ENCODE measurements around the gene KAT5.
"Not testable (repeated sequence)": the region's sequence is repeated elsewhere in the genome, so short reads cannot be mapped to it uniquely, and the experiment has no call there.

KAT5 gene

DNA sequence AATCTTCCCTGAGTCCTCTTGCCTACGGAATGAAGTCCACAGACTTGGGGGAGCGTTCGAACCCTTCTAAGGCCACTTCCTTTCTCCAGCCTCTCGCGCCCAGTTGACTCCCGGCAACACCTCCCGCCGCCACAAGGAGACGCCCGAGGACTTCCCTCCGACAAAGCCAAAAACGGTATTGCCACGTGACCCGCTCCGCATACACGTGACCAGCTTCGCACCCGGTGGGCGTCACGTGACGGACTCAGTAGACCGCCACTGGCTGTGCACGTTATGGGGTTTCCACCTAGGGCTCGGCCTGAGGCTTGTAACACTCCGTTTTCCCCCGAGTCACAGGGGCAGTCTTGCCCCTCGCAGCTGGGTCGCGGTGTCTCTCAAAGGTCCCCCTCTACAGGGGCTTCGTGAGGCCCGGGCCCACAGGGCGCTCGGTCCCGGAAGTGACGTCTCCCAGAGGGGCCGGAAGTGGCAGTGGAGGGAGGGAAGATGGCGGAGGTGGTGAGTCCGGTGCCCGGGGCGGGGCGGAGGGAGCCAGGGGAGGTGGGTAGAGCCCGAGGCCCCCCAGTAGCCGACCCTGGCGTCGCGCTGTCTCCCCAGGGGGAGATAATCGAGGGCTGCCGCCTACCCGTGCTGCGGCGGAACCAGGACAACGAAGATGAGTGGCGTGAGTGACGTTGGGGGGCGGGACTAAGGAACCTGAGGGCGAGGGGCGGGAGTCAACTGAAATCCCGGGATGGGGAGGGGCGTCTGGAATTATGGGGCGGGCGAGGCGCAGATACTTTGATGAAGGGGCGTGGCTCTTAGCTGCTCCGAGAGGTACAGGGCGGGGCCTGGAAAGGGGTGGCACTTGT, at the start of gene KAT5:
TSS of gene KAT5 (plus strand) at position 468 of the 848 bp plus-strand sequence. CDS start at position 484, 16 bp downstream.
- peak; percentile 97 for DNase-seq (ENCODE audit: low read depth, low spot score)

DNA sequence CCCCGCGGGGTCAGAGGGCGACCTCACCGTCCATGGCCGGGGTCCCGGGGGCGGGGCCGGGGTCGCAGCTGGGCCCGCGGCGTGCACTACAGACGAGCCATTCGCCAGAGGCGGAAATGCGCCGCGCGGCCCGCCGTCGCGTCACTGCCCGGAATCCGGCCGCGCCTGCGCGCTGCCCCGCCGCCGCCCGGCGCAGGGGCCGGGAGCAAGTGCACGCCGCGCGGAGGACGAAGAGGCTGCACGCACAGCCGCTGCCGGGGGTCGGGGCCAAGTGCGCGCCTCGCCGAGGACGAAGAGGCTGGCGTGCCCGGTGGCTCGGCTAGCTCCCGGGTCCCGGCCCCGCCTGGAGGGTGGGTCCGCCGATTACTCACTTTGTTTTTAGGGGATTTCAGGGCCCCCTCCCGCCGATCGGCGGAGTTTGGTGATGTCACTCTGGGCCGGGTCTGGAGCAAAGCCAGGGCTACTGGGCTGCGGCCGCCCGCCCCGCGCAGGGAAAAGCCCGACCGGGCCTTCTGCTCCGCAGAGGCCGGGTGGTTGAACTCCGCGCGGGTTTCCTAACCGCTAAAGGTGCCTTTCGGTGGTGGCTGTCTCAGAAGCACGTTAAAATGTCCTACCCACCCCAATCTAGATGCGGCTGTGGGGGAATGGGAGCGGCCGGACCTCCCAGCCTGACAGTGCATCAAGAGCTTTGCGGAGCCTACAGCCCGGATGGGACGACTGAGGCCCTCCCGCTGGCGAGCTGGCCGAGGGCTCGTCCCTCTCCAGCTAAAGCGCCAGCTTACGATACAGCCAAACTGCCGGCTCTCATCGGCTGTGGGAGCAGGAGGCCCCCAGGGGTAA, 49.0 kb upstream of the KAT5 start, which contains the start of gene RELA:
TSS of gene RELA (minus strand) at position 118 of the 840 bp plus-strand sequence. CDS start at position 34, 84 bp downstream.
- DNase-seq (ENCODE audit: low read depth, low spot score), result peak; percentile 68

DNA sequence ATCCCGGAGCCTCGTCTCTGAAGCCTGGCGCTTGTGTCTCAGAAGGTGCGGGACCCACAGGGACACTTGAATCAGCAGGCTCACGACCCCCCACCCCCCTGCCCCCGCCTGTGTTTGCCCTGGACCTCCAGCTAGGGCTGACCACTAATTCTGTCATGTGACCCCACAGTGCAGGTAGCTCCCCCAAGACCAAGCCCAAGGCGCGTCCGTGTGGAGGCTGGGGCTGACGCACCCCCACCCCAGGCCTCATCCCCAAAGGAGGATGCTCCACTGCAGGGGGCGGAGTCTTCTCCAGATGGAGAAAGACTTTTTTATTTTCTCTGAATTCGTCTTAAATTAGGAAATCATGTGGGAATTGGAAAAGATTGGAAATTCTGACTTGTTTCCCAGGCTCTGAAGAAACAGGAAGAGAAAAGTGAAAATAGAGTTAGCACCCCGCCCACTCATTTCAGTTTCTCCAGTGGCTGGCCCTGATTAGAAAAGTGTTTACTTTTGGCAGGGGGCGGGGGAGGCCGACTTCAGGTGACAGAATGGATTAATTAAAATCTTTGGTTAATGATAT, 48.3 kb upstream of the KAT5 start:
- DNase-seq (ENCODE audit: low read depth, low spot score), result no peak

DNA sequence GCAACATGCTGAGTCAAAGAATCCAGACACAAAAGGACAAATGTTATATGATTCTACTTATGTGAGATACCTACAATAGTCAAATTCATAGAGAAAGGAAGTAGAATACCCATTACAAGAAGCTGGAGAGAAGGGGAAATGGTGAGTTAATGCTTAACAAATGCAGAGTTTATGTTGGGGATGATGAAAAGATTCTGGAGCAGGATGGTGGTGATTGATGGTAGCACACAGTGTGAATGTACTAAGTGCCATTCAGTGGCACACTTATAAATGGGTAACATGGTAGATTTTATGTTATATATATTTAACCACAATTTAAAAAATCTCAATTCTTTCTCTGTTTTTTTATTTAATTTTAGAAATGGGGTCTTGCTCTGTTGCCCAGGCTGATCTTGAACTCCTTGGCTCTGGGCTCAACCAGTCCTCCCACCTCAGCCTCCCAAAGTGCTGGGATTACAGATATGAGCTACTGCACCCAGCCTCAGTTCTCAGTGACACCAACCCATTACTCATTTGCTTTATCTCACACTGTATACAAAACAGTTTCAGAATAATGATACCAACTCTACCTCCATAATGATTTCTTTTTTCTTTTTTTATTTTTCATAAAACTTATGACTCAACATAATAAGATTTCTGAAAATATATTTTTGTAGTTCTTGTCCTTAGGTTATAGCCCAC, 39.7 kb upstream of the KAT5 start:
- no peak for DNase-seq (ENCODE audit: low read depth, low spot score)

DNA sequence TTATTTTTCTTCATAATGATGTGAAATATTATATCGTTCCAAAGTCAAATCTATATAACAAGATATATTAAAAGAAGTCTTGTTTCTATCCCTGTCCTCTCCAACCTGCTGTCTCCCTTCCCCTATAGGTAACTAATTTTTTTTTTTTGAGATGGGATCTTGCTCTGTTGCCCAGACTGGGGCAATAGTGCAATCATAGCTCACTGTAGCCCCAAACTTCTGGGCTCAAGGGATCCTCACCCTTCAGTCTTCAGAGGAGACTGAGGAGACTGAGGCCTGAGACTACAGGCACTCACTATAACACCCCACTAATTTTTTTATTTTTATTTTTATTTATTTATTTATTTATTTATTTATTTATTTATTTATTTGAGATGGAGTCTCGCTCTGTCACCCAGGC, 39.1 kb upstream of the KAT5 start:
- DNase-seq (ENCODE audit: low read depth, low spot score), result no peak

DNA sequence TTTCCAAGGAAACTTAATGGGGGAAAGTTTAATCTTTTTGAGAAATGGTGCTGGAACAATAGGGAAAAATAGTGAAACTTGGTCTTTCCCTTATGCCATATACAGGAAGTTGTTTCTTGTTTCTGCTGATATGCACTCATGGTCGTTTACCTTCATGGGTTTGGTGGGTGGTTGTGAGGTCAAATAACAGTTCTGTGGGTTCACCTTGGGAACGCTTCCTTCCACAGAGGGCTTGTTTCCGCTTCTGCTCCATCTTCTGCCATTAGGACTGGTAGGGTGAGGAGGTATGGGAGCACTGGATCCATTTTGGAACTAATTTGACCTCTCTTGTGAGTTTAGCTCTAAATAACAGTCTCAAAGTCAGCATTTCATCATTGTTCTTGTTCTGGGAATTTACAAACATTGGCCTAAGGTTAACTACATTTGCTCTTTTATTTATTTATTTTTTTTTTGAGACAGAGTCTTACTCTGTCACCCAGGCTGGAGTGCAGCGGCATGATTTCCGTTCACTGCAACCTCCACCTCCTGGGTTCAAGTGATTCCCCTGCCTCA, 31.8 kb upstream of the KAT5 start:
- no peak for DNase-seq (ENCODE audit: low read depth, low spot score)

DNA sequence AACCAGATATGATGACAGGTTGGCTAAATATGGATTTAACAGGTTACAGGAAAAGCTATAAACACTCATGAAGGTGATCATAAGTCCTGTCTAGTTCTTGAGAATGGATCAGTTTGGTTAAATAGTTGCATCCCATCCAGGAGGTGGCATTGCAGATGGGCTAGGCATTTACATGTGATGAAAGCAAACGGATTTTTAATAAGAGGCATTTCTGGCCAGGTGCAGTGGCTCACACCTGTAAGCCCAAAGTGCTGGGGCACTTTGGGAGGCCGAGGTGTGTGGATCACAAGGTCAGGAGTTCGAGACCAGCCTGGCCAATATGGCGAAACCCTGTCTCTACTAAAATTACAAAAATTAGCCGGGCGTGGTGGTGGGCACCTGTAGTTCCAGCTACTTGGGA, 28.6 kb upstream of the KAT5 start:
- DNase-seq (ENCODE audit: low read depth, low spot score), result not testable (repeated sequence)

DNA sequence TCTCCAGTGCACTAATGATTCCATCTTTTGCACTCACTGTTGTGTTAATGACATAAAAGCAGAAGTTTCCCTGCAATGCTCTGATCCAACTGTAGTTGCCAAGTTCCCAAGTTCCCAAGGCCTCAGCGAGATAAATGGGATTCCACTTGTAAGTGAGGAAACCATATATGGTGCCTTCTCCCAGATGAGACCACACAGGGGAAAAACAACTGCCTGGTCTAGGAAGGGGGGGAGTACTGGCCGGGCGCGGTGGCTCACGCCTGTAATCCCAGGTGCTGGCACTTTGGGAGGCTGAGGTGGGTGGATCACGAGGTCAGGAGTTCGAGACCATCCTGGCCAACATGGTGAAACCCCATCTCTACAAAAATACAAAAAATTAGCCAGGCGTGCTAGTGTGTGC, 26.1 kb upstream of the KAT5 start:
- no peak for DNase-seq (ENCODE audit: low read depth, low spot score)

DNA sequence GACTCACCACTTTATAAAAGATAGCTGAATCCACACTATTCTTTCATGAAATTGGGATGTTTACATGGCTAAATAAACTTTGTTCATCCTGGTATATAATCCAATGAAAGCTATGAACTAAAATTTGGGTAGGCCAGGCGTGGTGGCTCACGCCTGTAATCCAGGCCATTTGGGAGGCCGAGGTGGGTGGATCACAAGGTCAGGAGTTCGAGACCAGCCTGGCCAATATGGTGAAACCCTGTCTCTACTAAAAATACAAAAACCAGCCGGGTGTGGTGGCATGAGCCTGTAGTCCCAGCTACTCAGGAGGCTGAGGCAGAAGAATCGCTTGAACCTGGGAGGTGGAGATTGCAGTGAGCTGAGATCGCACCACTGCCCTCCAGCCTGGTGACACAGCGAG, 20.2 kb upstream of the KAT5 start:
- not testable (repeated sequence) for DNase-seq (ENCODE audit: low read depth, low spot score)

DNA sequence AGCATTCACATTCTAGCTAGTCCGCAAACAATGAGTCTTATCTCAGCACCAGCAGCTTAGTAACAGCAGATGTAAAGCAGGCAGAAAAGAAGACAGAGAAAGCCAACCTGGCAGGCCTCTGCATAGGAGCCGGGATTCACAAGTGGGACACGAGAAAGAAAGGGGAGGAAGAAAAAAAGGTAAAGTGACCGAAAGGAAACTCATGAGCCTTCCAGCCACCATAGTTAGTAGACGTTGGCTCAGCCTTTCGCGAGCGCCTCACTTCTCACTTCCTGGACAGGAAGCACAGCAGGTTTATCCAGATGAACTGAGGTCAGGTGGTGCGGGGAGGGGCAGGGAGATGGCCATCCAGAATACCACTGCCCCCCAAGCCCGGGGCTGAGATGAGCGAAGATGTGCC, 19.7 kb upstream of the KAT5 start:
- DNase-seq (ENCODE audit: low read depth, low spot score), result no peak

DNA sequence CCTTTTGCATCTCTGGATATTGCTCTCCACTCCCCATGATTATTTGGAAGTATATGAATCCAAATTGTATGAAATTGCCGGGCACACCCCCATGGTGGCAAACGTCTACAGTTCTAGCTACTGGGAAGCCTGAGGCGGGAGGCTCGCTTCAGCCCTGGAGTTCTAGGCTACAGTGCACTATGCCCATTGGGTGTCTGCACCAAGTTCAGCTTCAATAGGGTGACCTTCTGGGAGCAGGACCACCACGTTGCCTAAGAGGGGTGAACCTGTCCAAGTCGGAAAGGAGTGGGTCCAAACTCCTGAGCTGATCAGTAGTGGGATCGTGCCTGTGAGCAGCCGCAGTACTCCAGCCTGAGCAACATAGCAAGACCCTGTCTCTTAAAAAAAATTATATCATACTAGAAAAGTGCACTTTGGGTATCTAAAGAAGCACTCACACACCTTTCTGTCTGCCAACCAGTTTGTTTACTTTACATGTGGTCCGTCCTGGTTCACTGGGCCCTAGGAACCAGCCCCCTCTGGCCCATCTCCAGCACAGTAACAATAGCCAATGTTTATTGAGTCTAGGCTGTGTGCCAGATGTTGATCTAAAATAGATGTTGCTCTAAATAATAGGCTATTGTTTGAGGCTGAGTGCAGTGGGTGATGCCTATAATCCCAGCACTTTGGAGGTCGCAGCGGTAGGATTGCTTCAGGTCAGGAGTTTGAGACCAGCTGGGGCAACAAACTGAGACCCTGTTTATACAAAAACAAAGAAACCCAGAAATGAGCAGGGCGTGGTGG, 16.4 kb upstream of the KAT5 start:
- DNase-seq (ENCODE audit: low read depth, low spot score), result no peak

DNA sequence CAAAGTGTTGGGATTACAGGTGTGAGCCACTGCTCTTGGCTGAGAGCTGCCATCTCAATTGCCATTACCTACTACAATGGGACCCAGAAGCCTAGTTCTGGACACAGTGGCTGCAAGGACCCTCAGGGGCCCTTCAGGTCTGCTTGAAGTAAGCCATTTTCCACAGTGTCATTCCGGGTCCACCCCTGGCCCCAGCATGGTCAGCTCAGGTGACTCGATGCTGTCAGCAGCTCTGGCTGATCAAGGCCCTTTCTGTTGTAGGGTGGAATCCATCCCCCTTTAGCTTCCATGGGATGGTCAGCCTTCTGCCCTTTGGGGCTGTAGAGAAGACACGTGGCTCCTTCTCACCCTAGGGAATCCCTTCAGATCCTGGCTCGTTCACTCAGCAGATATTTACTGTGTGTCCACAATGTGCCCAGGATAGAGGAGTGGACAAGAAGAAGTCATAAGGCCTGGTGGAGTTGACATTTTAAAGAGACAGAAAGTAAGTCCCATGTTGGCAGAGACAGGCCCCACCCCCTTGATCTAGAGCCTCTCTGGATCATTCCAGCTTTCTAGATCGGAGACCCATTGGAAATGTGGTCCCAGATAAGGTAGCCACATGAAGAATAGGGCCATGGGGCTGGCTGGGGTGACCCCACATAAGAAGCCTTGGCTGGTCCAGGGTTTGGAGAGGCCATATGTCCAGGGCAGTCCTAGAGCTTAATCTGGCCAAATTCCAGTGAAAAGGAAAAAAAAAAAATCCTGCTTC, 15.1 kb upstream of the KAT5 start:
- DNase-seq (ENCODE audit: low read depth, low spot score), result no peak

DNA sequence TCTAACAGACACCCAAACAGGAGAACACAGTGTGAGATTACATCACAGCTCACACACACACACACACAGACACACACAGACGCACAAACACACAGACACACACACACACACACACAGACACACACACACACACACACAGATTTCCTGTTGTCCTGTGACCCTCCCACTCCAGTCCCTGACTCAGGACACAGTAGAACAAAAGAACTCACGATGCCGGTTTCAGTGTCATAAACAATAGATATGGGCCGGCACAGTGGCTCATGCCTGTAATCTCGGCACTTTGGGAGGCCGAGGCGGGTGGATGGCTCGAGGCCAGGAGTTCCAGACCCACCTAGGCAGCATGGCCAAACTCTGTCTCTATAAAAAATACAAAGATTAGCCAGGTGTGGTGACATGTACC, 13.8 kb upstream of the KAT5 start:
- no peak for DNase-seq (ENCODE audit: low read depth, low spot score)

DNA sequence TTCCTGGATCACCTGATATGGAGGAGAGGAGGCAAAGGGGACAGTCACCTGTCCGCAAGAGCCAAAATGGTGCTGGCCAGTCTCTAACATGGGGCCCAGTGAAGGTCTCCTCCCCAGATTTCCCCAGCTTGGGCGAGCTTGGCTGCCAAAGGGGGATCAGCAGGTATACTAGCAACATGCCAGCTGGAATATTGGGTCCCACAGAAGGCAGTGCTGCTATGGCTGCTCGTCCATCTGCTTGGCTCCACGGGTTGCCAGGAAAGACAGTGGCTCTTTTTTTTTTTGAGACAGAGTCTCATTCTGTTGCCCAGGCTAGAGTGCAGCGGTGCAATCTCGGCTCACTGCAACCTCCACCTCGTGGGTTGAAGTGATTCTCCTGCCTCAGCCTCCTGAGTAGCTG, 12.7 kb upstream of the KAT5 start:
- no peak for DNase-seq (ENCODE audit: low read depth, low spot score)

DNA sequence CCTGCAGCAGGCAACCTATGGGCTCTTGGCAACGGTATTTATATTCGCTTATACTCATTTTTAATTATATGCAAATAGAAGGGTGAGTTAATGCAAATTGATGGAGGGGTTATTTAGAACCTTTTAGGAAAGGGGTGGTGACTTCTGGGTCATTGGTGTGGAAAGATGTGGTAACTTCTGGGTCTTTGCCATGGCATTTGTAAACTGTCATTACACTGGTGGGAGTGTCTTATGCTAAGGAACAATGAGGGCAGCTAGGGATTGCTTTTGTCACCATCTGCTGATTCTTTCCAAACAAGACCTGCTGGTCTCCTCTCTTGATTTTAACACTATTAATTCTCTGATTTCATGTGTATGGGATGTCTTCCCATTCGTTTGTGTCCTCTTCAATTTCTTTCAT, 11.7 kb upstream of the KAT5 start:
- DNase-seq (ENCODE audit: low read depth, low spot score), result no peak

DNA sequence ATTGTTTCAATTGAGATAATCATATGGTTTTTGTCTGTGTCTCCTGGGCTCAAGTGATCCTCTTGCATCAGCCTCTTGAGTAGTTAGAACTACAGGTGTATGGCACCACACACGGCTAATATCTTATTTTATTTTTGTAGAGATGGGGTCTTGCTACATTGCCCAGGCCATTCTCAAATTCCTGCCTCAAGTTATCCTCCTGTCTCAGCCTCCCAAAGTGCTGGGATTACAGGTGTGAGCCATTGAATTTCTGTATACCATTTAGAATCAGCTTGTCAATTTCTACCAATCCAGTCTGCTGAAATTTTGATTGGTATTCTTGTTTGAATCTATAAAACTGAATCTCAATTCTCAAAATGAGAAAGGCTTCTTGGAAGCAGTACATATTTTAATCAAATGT, 10.4 kb upstream of the KAT5 start:
- DNase-seq (ENCODE audit: low read depth, low spot score), result no peak

DNA sequence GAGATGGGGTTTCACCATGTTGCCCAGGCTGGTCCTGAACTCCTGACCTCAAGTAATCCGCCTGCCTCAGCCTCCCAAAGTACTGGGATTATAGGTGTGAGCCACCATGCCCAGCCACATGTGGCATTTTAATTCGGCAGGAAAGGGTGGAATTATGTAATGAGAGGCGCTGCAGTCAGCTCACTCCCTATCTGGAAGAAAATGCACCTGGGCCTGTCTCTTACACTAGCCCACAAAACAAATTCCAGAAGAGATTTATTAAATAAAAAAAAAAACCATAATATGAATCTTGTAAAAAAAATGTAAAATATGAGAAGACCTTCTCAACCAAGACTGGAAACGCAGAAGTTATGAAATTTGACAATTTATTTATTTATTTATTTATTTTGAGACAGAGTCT, 8.2 kb upstream of the KAT5 start:
- no peak for DNase-seq (ENCODE audit: low read depth, low spot score)

DNA sequence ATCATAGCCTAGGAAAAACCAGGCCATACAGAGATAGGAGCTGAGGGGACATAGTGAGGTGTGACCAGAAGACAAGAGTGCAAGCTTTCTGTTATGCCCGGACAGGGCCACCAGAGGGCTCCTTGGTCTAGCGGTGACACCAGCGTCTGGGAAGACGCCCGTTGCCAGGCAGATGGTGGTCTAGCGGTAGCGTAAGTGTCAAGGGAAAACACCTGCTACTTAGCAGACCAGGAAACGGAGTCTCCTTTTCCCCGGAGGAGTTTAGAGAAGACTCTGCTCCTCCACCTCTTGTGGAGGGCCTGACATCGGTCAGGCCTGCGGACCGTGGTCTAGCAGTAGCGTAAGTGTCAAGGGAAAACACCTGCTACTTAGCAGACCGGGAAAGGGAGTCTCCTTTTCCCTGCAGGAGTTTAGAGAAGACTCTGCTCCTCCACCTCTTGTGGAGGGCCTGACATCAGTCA, 5.7 kb upstream of the KAT5 start:
- not testable (repeated sequence) for DNase-seq (ENCODE audit: low read depth, low spot score)

DNA sequence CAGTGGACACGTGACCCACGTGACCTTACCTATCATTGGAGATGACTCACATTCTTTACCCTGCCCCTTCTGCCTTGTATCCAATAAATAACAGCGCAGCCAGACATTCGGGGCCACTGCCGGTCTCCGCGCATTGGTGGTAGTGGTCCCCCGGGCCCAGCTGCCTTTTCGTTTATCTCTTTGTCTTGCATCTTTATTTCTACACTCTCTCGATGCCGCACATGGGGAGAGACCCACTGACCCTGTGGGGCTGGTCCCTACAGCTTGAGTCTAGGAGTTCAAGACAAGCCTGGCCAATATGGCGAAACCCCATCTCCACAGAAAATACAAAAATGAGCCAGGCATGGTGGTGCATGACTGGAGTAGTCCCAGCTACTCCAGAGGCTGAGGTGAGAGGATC, 5.0 kb upstream of the KAT5 start:
- DNase-seq (ENCODE audit: low read depth, low spot score), result not testable (repeated sequence)

DNA sequence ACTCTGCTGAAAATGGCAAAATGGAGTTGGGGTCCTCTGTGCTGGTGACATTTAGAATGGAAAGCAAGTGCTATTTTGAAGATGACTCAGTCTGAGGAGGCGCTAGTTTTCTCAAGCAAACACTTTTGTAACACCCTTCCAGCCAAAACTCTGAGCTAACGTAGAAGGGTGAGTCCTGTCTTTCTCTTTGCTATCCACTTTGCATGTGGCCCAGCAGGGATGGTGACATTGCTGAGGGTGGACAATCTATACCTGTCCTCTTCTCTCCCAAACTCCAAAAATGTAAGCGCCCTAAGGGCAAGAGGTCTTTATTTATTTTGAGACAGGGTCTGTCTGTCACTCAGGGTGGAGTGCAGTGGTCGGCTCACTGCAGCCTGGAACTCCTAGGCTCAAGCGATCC, 3.6 kb upstream of the KAT5 start:
- no peak for DNase-seq (ENCODE audit: low read depth, low spot score)
